Mesenchymal stem cell (in vitro differentiated cells and primary cell): ENCODE data around the gene ST3GAL4.
A peak's percentile ranks its signal among the peaks of the same experiment; 100 is the strongest.
"Not testable (repeated sequence)": the region's sequence is repeated elsewhere in the genome, so short reads cannot be mapped to it uniquely, and the experiment has no call there.

Experiments used
- DNase-seq: peaks from one replicate; pipeline ENCODE4 v3.0.0-alpha.2; 2013
- H2AFZ ChIP-seq: one replicate; pipeline ENCODE4 v1.6.1; 2013; ENCODE audit warnings: low read depth, mild to moderate bottlenecking, control low read depth, inconsistent platforms, low read length, moderate library complexity
- H2AK5ac ChIP-seq: 2 replicates; pipeline ENCODE4 v1.6.1; 2013; ENCODE audit warnings: low read length, moderate library complexity, mild to moderate bottlenecking, inconsistent platforms; ENCODE audit not compliant: severe bottlenecking
- H2BK120ac ChIP-seq: one replicate; pipeline ENCODE4 v1.6.1; 2013; ENCODE audit warnings: low read depth, mild to moderate bottlenecking, inconsistent platforms, low read length, moderate library complexity
- H2BK12ac ChIP-seq, 2 experiments: one replicate each; pipeline ENCODE4 v1.6.1; 2013; ENCODE audit warnings: inconsistent platforms in 2 of 2, low read length in 2 of 2, mild to moderate bottlenecking in 2 of 2, moderate library complexity in 2 of 2, control low read depth in 1 of 2
- H2BK15ac ChIP-seq: one replicate; pipeline ENCODE4 v1.6.1; 2013; ENCODE audit warnings: mild to moderate bottlenecking, low read depth, inconsistent platforms; ENCODE audit not compliant: poor library complexity, severe bottlenecking
- H2BK5ac ChIP-seq: 2 replicates; pipeline ENCODE4 v1.6.1; 2013; ENCODE audit warnings: low read depth, mild to moderate bottlenecking, low read length, control low read depth, inconsistent platforms; ENCODE audit not compliant: poor library complexity, severe bottlenecking
- H3K14ac ChIP-seq, 2 experiments: one replicate each; pipeline ENCODE4 v1.6.1; 2013; ENCODE audit warnings: inconsistent platforms in 2 of 2, low read length in 2 of 2, control low read depth in 1 of 2, mild to moderate bottlenecking in 1 of 2, moderate library complexity in 1 of 2
- H3K18ac ChIP-seq, 2 experiments: one replicate each; pipeline ENCODE4 v1.6.1; 2013; ENCODE audit warnings: inconsistent platforms in 2 of 2, low read length in 2 of 2, control low read depth in 1 of 2, low read depth in 1 of 2, mild to moderate bottlenecking in 1 of 2
- H3K23ac ChIP-seq, 2 experiments: one replicate each; pipeline ENCODE4 v1.6.1; 2013; ENCODE audit warnings: inconsistent platforms in 2 of 2, low read length in 2 of 2, mild to moderate bottlenecking in 2 of 2, moderate library complexity in 2 of 2, control low read depth in 1 of 2
- H3K27ac ChIP-seq: 2 replicates; pipeline ENCODE4 v1.5.1; 2013; ENCODE audit warnings: mild to moderate bottlenecking, moderate library complexity, low read length, control low read depth, inconsistent platforms; ENCODE audit not compliant: poor library complexity, severe bottlenecking
- H3K27me3 ChIP-seq, 2 experiments: 2 replicates each; pipeline versions ENCODE4 v1.6.1 to v1.7.0; 2013; ENCODE audit warnings: low read length in 2 of 2, mild to moderate bottlenecking in 2 of 2, moderate library complexity in 2 of 2, control low read depth in 1 of 2, inconsistent platforms in 1 of 2; ENCODE audit not compliant: control insufficient read depth in 1 of 2, insufficient read depth in 1 of 2
- H3K36me3 ChIP-seq, 2 experiments: 2 replicates each; pipeline versions ENCODE4 v1.6.1 to v1.7.0; 2013; ENCODE audit warnings: low read length in 2 of 2, control low read depth in 1 of 2, inconsistent platforms in 1 of 2, low read depth in 1 of 2, mild to moderate bottlenecking in 1 of 2; ENCODE audit not compliant: insufficient read depth in 2 of 2, control insufficient read depth in 1 of 2
- H3K4ac ChIP-seq, 2 experiments: one replicate each; pipeline ENCODE4 v1.6.1; 2013; ENCODE audit warnings: inconsistent platforms in 2 of 2, low read length in 2 of 2, mild to moderate bottlenecking in 2 of 2, moderate library complexity in 2 of 2, control low read depth in 1 of 2, low read depth in 1 of 2
- H3K4me1 ChIP-seq: 2 replicates; pipeline ENCODE4 v1.6.1; 2013; ENCODE audit warnings: low read depth, low read length, control low read depth; ENCODE audit not compliant: control insufficient read depth, insufficient read depth
- H3K4me2 ChIP-seq: 2 replicates; pipeline ENCODE4 v1.6.1; 2013; ENCODE audit warnings: low read length, mild to moderate bottlenecking, inconsistent platforms; ENCODE audit not compliant: poor library complexity, severe bottlenecking
- H3K4me3 ChIP-seq, 2 experiments: 2 replicates each; pipeline versions ENCODE4 v1.5.1 to v1.7.0; 2013; ENCODE audit warnings: low read length in 2 of 2, mild to moderate bottlenecking in 2 of 2, control low read depth in 1 of 2, low read depth in 1 of 2; ENCODE audit not compliant: insufficient read depth in 1 of 2
- H3K79me1 ChIP-seq: replicated peaks from 2 replicates; pipeline ENCODE4 v1.6.1; 2013; ENCODE audit warnings: mild to moderate bottlenecking, control low read depth, low read length, inconsistent platforms; ENCODE audit not compliant: poor library complexity, severe bottlenecking
- H3K9ac ChIP-seq: 2 replicates; pipeline ENCODE4 v1.7.0; 2013; ENCODE audit warnings: mild to moderate bottlenecking, low read length, moderate library complexity
- H3K9me3 ChIP-seq: 2 replicates; pipeline ENCODE4 v1.7.0; 2013; ENCODE audit warnings: mild to moderate bottlenecking, low read length; ENCODE audit not compliant: control insufficient read depth
- H4K8ac ChIP-seq: one replicate; pipeline ENCODE4 v1.6.1; 2013; ENCODE audit warnings: inconsistent platforms, mild to moderate bottlenecking, low read length, moderate library complexity
- H4K91ac ChIP-seq: one replicate; pipeline ENCODE4 v1.6.1; 2013; ENCODE audit warnings: mild to moderate bottlenecking, low read length, inconsistent platforms
- WGBS: methylation state at CpG from one replicate; pipeline ENCODE4 v1.1.7; 2013; ENCODE audit warnings: mixed read lengths; 5-methylcytosine and 5-hydroxymethylcytosine counted together

The ST3GAL4 gene

GRCh38 chr11:126368336-126369119 is 13.0 kb downstream of the ST3GAL4 start:
- not testable (repeated sequence) for H3K4me2 ChIP-seq, H3K9me3 ChIP-seq, H2BK15ac ChIP-seq, H2BK12ac ChIP-seq, DNase-seq, H3K4me3 ChIP-seq, H2BK5ac ChIP-seq, H3K27me3 ChIP-seq, H2BK120ac ChIP-seq, H2AFZ ChIP-seq, H4K8ac ChIP-seq, H2AK5ac ChIP-seq, H3K9ac ChIP-seq, H3K4ac ChIP-seq, H3K36me3 ChIP-seq, H3K23ac ChIP-seq, H3K27ac ChIP-seq
- peak overlapping the region in 1 of 2 experiments; percentile 57 for H3K18ac ChIP-seq
- H4K91ac ChIP-seq: peak overlapping the region; percentile 50
- H3K14ac ChIP-seq: peak overlapping the region in 1 of 2 experiments; percentile 28
- H3K79me1 ChIP-seq: peaks cover 26% of the 10 kb centered on the region
- WGBS: 62% methylated on average over 7 of the region's 11 CpGs
- H3K4me1 ChIP-seq: peaks cover 11% of the 10 kb centered on the region

DNA sequence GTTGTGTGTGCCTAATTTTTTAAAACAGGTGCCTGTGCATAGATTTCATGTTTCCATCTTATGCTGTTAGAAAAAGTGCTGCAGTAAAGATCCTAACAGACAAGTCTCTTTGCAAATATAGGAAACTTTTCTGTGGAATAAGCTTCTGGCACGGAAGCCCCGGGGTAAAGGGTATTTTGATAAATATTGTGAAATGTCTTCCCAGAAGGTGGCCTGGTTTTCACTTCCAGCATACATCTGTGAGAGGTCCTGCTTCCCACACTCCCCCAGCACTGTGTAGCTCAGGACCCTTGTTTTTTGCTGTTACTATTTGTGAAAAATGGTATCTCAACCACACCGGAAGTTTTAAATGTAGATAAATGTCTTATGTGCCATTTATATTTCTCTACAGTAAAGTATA is 14.5 kb downstream of the ST3GAL4 start:
- Histone ChIP-seq H2BK5ac (no peak overlapping the region), H3K79me1 (peaks cover 24% of the 10 kb centered on the region), H3K9me3 (no peaks in the 10 kb centered on the region), H3K4ac (no peak overlapping the region), H3K27ac (no peak overlapping the region), H3K23ac (no peak overlapping the region), H2AK5ac (no peak overlapping the region), H2BK120ac (no peak overlapping the region), H2BK15ac (no peak overlapping the region), H3K4me3 (no peak overlapping the region), H2BK12ac (no peak overlapping the region), H3K14ac (no peak overlapping the region), H4K91ac (no peak overlapping the region), H4K8ac (no peak overlapping the region), H2AFZ (no peak overlapping the region), H3K4me1 (peaks cover 11% of the 10 kb centered on the region), H3K36me3 (peaks cover 0 to 2% of the 10 kb centered on the region in 2 experiments), H3K18ac (no peak overlapping the region), H3K27me3 (no peaks in the 10 kb centered on the region), H3K9ac (no peak overlapping the region), H3K4me2 (no peak overlapping the region)
- WGBS: 100% methylated on average over 2 of the region's 3 CpGs
- no peak for DNase-seq

DNA sequence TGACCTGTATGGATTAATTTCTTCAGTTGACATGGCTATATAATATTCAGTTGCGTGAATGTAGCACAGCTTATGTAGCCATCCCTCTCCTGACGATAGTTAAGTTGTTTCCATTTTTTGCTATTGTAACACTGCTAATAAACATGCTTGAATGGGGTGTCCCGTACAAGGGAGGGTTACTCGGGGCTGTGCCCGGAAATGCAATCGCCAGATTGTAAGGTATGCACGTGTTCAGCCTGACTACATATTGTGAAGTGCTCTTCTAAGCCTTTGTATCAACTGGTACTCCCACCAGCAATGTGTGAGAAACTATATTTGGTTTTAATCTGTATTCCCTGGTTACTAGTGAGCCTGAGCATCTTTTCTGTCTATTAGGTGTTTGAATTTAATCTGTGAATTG is 16.1 kb downstream of the ST3GAL4 start:
- no peak overlapping the region for H2BK12ac ChIP-seq
- peaks cover 0 to 2% of the 10 kb centered on the region in 2 experiments for H3K36me3 ChIP-seq
- H3K4ac ChIP-seq: no peak overlapping the region
- WGBS: 95% methylated on average over 7 of the region's 7 CpGs
- H2AK5ac ChIP-seq: no peak overlapping the region
- H2AFZ ChIP-seq: no peak overlapping the region
- H3K14ac ChIP-seq: no peak overlapping the region
- peaks cover 11% of the 10 kb centered on the region for H3K4me1 ChIP-seq
- H3K27me3 ChIP-seq: no peaks in the 10 kb centered on the region
- H3K4me2 ChIP-seq: no peak overlapping the region
- H3K27ac ChIP-seq: no peak overlapping the region
- H4K91ac ChIP-seq: no peak overlapping the region
- H3K18ac ChIP-seq: no peak overlapping the region
- no peak overlapping the region for H2BK15ac ChIP-seq
- no peak overlapping the region for H3K9ac ChIP-seq
- no peak for DNase-seq
- H2BK5ac ChIP-seq: no peak overlapping the region
- no peak overlapping the region for H3K4me3 ChIP-seq
- H3K9me3 ChIP-seq: no peaks in the 10 kb centered on the region
- H2BK120ac ChIP-seq: no peak overlapping the region
- no peak overlapping the region for H4K8ac ChIP-seq
- H3K79me1 ChIP-seq: peaks cover 19% of the 10 kb centered on the region
- no peak overlapping the region for H3K23ac ChIP-seq

GRCh38 chr11:126373389-126374066 is 18.0 kb downstream of the ST3GAL4 start:
- H3K4me3 ChIP-seq, H3K4ac ChIP-seq, H4K91ac ChIP-seq, DNase-seq, H2AK5ac ChIP-seq, H2BK15ac ChIP-seq, H3K27me3 ChIP-seq, H3K4me2 ChIP-seq, H3K27ac ChIP-seq, H3K9ac ChIP-seq, H2BK12ac ChIP-seq, H2BK120ac ChIP-seq, H3K14ac ChIP-seq, H3K9me3 ChIP-seq, H2BK5ac ChIP-seq, H2AFZ ChIP-seq, H3K36me3 ChIP-seq: not testable (repeated sequence)
- Histone ChIP-seq H3K18ac (peak overlapping the region in 1 of 2 experiments; percentile 24), H4K8ac (peak overlapping the region; percentile 42), H3K79me1 (peaks cover 14% of the 10 kb centered on the region), H3K23ac (peak overlapping the region in 1 of 2 experiments; percentile 80), H3K4me1 (peaks cover 11% of the 10 kb centered on the region)
- WGBS: 82% methylated on average over 9 of the region's 12 CpGs
